Mucosa of gallbladder (tissue), 1 donor: ENCODE data around the gene DNMBP. TPM values are rescaled to one million over a fixed set of nuclear protein-coding genes. Genes with fewer than 3 reads are reported as not detected.
"Not testable (repeated sequence)": the region's sequence is repeated elsewhere in the genome, so short reads cannot be mapped to it uniquely, and the experiment has no call there.

Experiments used
- DNase-seq: peaks from one replicate; pipeline ENCODE4 v3.0.0-alpha.2; 2020; ENCODE audit warnings: low spot score
- total RNA-seq: library from RNA; stranded (reverse); gene quantifications from one replicate; pipeline ENCODE4 v1.2.1, GENCODE V29; 2021
- donor health status: DM: no; HTN: no; CAD: no.

Gene DNMBP
- total RNA-seq, 1 donor from 2014 or later = 31.8 TPM

GRCh38 chr10:99869581-99870122 is 140.1 kb downstream of the DNMBP start:
- no peak for DNase-seq

- DNase-seq = not testable (repeated sequence)
These were observed 142.5 kb downstream of the DNMBP start for GRCh38 chr10:99867250-99867649.

- DNase-seq = not testable (repeated sequence)
These were observed 146.1 kb downstream of the DNMBP start for GRCh38 chr10:99863535-99864240.

GRCh38 chr10:99860466-99860865 is 149.3 kb downstream of the DNMBP start:
- DNase-seq = no peak

GRCh38 chr10:99859585-99859984 is 150.2 kb downstream of the DNMBP start:
- no peak for DNase-seq

- DNase-seq = no peak
These were observed 150.9 kb downstream of the DNMBP start for GRCh38 chr10:99858849-99859248.

GRCh38 chr10:99855479-99856071 is 154.2 kb downstream of the DNMBP start:
- DNase-seq = no peak

- peak; percentile 15 for DNase-seq
These were observed 154.9 kb downstream of the DNMBP start for GRCh38 chr10:99854860-99855259.

GRCh38 chr10:99853655-99854054 is 156.1 kb downstream of the DNMBP start:
- no peak for DNase-seq

- DNase-seq = no peak
These were observed 157.1 kb downstream of the DNMBP start for GRCh38 chr10:99852481-99853213.

GRCh38 chr10:99851825-99852224 is 157.9 kb downstream of the DNMBP start:
- DNase-seq = no peak

GRCh38 chr10:99850767-99851340 is 158.9 kb downstream of the DNMBP start:
- DNase-seq = no peak

GRCh38 chr10:99850021-99850766 is 159.6 kb downstream of the DNMBP start:
- no peak for DNase-seq

- no peak for DNase-seq
These were observed 160.2 kb downstream of the DNMBP start for GRCh38 chr10:99849536-99849935.

GRCh38 chr10:99849057-99849456 is 160.7 kb downstream of the DNMBP start:
- no peak for DNase-seq

GRCh38 chr10:99845837-99846382 is 163.8 kb downstream of the DNMBP start:
- peak; percentile 83 for DNase-seq

GRCh38 chr10:99844433-99844955 is 165.3 kb downstream of the DNMBP start:
- DNase-seq = no peak

GRCh38 chr10:99843310-99843709 is 166.4 kb downstream of the DNMBP start:
- no peak for DNase-seq

- no peak for DNase-seq
These were observed 168.0 kb downstream of the DNMBP start for GRCh38 chr10:99841746-99842145.

GRCh38 chr10:99840859-99841258 is 168.9 kb downstream of the DNMBP start:
- not testable (repeated sequence) for DNase-seq

- DNase-seq = no peak
These were observed 173.0 kb downstream of the DNMBP start for GRCh38 chr10:99836711-99837110.
